ENCODE data around the gene ELOA. TPM values are rescaled to one million over a fixed set of nuclear protein-coding genes. Genes with fewer than 3 reads are reported as not detected.

The ELOA gene
- total and polyA plus RNA-seq, 9 of the 15 experiments (the other 6 are each of a cell fraction or from before 2014, with no cell fraction given), result 31.9 to 98.6 (median 61.3) TPM

GRCh38 chr1:23777979-23778814 lies 34.9 kb downstream of the ELOA start, which contains the start of gene PITHD1 (continued):
- TF ChIP-seq HES1 (IDR thresholded peaks at IDR 0.05; ENCODE audit: low read depth), result peak; percentile 64; the same call in 1 of the 2 replicates
- TF ChIP-seq ARID4B (CRISPR knock-in tag; IDR thresholded peaks at IDR 0.05), result peak; percentile 69; the same call in 1 of the 2 replicates
- no peak for TF ChIP-seq RBM25 (IDR thresholded peaks at IDR 0.05; ENCODE audit: low read depth, low read length, severe bottlenecking)
- no peak for TF ChIP-seq PTRF (tag; IDR thresholded peaks at IDR 0.05)
- TF ChIP-seq TEAD4 (IDR thresholded peaks at IDR 0.05; ENCODE audit: low read length), result peak; percentile 96
- no peak; the same call in 1 of the 2 replicates for TF ChIP-seq TEAD4 (CRISPR knock-in tag; IDR thresholded peaks at IDR 0.05; ENCODE audit: borderline replicate concordance)
- peak; percentile 97 for TF ChIP-seq AFF4 (CRISPR knock-in tag; IDR thresholded peaks at IDR 0.05)
- TF ChIP-seq E2F1 (CRISPR knock-in tag; IDR thresholded peaks at IDR 0.05), result peak; percentile 74; the same call in 1 of the 2 replicates
- no peak for TF ChIP-seq NCOA6 (IDR thresholded peaks at IDR 0.05)
- no peak; the same call in 1 of the 2 replicates for TF ChIP-seq ZNF431 (CRISPR knock-in tag; IDR thresholded peaks at IDR 0.05)
- peak; percentile 91; the same call in 1 of the 2 replicates for TF ChIP-seq FOXP1 (CRISPR knock-in tag; IDR thresholded peaks at IDR 0.05)
- no peak for TF ChIP-seq GABPB2 (CRISPR knock-in tag; conservative IDR thresholded peaks at IDR 0.05)

All from K562 (cell line).